GM23338 (cell line): ENCODE results near the gene SNAP47. TPM values are rescaled to one million over a fixed set of nuclear protein-coding genes. Genes with fewer than 3 reads are reported as not detected.

Experiments
- ATAC-seq: fragments of 200-7000 bp; cut with Tn5 transposase; 3 replicates; pipeline ENCODE4 v1.9.1; 2020
- DNase-seq: peaks from one replicate; pipeline ENCODE4 v3.0.0-alpha.2; 2015; ENCODE audit warnings: low spot score
- H2AFZ ChIP-seq: fragments of 200-600 bp; sonication (generic); 2 replicates; pipeline ENCODE4 v1.8.0; 2016; ENCODE audit warnings: antibody characterized with exemption, mild to moderate bottlenecking, moderate library complexity
- H3F3A ChIP-seq: fragments of 200-600 bp; sonication (generic); replicated peaks from 2 replicates; pipeline ENCODE4 v1.8.0; 2017; ENCODE audit warnings: antibody characterized with exemption, mixed run types, low read depth
- H3K27ac ChIP-seq: fragments of 200-600 bp; sonication (generic); 2 replicates; pipeline ENCODE4 v1.6.1; 2016; ENCODE audit warnings: low read depth
- H3K27me3 ChIP-seq: fragments of 200-600 bp; sonication (generic); 2 replicates; pipeline ENCODE4 v1.8.0; 2016; ENCODE audit warnings: mild to moderate bottlenecking, mixed run types, moderate library complexity; ENCODE audit not compliant: insufficient read depth
- H3K36me3 ChIP-seq: fragments of 200-600 bp; sonication (generic); 2 replicates; pipeline ENCODE4 v1.8.0; 2016; ENCODE audit warnings: mild to moderate bottlenecking; ENCODE audit not compliant: insufficient read depth
- H3K4me1 ChIP-seq: fragments of 200-600 bp; sonication (generic); 2 replicates; pipeline ENCODE4 v1.8.0; 2016; ENCODE audit warnings: mild to moderate bottlenecking, moderate library complexity; ENCODE audit not compliant: insufficient read depth
- H3K4me2 ChIP-seq: fragments of 200-600 bp; sonication (generic); 2 replicates; pipeline ENCODE4 v1.7.1; 2017; ENCODE audit warnings: mixed run types
- H3K4me3 ChIP-seq: fragments of 200-600 bp; sonication (generic); 2 replicates; pipeline ENCODE4 v1.6.1; 2016; ENCODE audit warnings: mixed run types
- H3K79me2 ChIP-seq: fragments of 200-600 bp; sonication (generic); replicated peaks from 2 replicates; pipeline ENCODE4 v1.8.0; 2017; ENCODE audit warnings: mild to moderate bottlenecking; ENCODE audit not compliant: insufficient read depth
- H3K9me2 ChIP-seq: fragments of 200-600 bp; sonication (generic); 2 replicates; pipeline ENCODE4 v1.8.0; 2017; ENCODE audit not compliant: insufficient read depth
- H4K20me1 ChIP-seq: fragments of 200-600 bp; sonication (generic); replicated peaks from 2 replicates; pipeline ENCODE4 v1.8.0; 2017; ENCODE audit warnings: mild to moderate bottlenecking; ENCODE audit not compliant: insufficient read depth
- H3K27ac Mint-ChIP-seq: 2 replicates; pipeline ENCODE4 v1.8.0; 2020; ENCODE audit warnings: inconsistent platforms, mild to moderate bottlenecking, moderate library complexity, mixed read lengths
- H3K27me3 Mint-ChIP-seq: 3 replicates; pipeline ENCODE4 v1.8.0; 2022; ENCODE audit warnings: low read depth, mild to moderate bottlenecking, moderate library complexity, mixed read lengths, inconsistent platforms; ENCODE audit not compliant: insufficient read depth, poor library complexity
- H3K36me3 Mint-ChIP-seq: 3 replicates; pipeline ENCODE4 v1.8.0; 2021; ENCODE audit warnings: low read depth, mild to moderate bottlenecking, inconsistent platforms, moderate library complexity, mixed read lengths
- H3K4me1 Mint-ChIP-seq: 3 replicates; pipeline ENCODE4 v1.8.0; 2020; ENCODE audit warnings: mild to moderate bottlenecking, inconsistent platforms, mixed read lengths
- H3K4me3 Mint-ChIP-seq: 3 replicates; pipeline ENCODE4 v1.8.0; 2021; ENCODE audit warnings: moderate library complexity, mild to moderate bottlenecking, inconsistent platforms, mixed read lengths
- H3K9me3 Mint-ChIP-seq: 3 replicates; pipeline ENCODE4 v1.8.0; 2020; ENCODE audit warnings: moderate library complexity, mild to moderate bottlenecking, inconsistent platforms, mixed read lengths
- CREB1 ChIP-seq: fragments of 250-450 bp; sonication (Bioruptor Pico); IDR thresholded peaks from 2 replicates; pipeline ENCODE4 v1.5.0; 2020; ENCODE audit warnings: low read depth, mild to moderate bottlenecking, moderate library complexity
- JUNB ChIP-seq: IDR thresholded peaks from one replicate; pipeline ENCODE4 v1.6.1; 2016; ENCODE audit warnings: antibody characterized with exemption; ENCODE audit not compliant: unreplicated experiment
- NANOG ChIP-seq: IDR thresholded peaks from 2 replicates; pipeline ENCODE4 v1.6.1; 2016; ENCODE audit warnings: antibody characterized with exemption, borderline replicate concordance
- POLR2AphosphoS5 ChIP-seq: IDR thresholded peaks from 2 replicates; pipeline ENCODE4 v1.6.1; 2016; ENCODE audit warnings: antibody characterized with exemption, low read depth
- REST ChIP-seq: IDR thresholded peaks from one replicate; pipeline ENCODE4 v1.6.1; 2018; ENCODE audit warnings: antibody characterized with exemption; ENCODE audit not compliant: unreplicated experiment
- ZNF114 ChIP-seq: fragments of 250-450 bp; sonication (Bioruptor Pico); IDR thresholded peaks from 2 replicates; pipeline ENCODE4 v1.5.0; 2020; ENCODE audit warnings: mild to moderate bottlenecking, moderate library complexity
- ZNF462 ChIP-seq: fragments of 250-450 bp; sonication (Bioruptor Pico); IDR thresholded peaks from 2 replicates; pipeline ENCODE4 v1.5.0; 2020; ENCODE audit warnings: mild to moderate bottlenecking, moderate library complexity
- polyA plus RNA-seq: library from polyadenylated mRNA; unstranded; fragments of >200 nt; fragmentation: Nextera tagmentation; extraction: Ambion mirVana; gene quantifications from 2 replicates; pipeline ENCODE4 v1.2.1, GENCODE V29; 2016
- total RNA-seq: library from RNA; depleted of rRNA; stranded (reverse); fragments of >200 nt; shearing (Covaris generic); gene quantifications from 2 replicates; pipeline ENCODE4 v1.2.3, GENCODE V29; 2014
- TF ChIP-seq, protein P1 (sequence below): IDR thresholded peaks from 2 replicates; pipeline ENCODE4 v1.6.1; 2016; ENCODE audit warnings: antibody characterized with exemption

Gene SNAP47
- total and polyA plus RNA-seq, 2 experiments from 2014 or later = 19.5 to 51.8 TPM

DNA sequence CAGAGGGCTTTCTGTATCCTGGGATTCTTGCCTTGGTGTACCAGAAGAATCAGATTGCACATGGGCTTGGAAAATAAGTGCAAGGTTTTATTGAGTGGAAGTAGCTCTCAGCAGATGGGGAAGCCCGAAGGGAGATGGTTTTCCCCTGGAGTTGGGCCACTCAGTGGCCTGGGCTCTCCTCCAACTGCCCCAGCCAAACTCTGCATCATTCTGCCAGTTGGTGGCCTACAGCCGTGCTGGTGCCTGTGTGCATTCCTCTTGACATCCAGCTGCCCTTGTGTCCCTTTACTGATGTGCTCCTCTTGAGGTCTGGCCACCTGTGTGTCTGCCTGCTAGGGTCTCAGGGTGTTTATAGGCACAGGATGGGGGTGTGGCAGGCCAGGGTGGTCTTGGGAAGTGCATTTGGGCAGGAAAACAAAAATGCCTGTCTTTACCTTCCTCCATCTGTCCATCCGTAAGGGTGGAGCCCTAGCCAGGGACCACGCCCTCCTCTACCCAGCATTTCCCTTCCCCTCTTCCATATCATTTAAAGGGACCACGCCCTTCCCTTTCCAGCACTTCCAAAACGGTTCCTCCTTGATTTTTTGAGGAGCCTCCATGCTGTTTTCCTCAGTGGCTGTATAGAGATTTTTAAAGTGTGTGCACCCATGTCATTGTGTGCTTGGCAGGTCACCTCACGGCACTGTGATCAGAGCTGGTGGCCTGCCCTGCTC, 18.9 kb downstream of the SNAP47 start:
- ATAC-seq (no peak), DNase-seq (no peak)
- no peak overlapping the region for H3K27ac Mint-ChIP-seq

More for the DNA sequence above, 18.9 kb downstream of the SNAP47 start:
- Histone ChIP-seq H4K20me1 (peaks cover 20% of the 10 kb centered on the region), H3K79me2 (peaks cover 74% of the 10 kb centered on the region), H3K27ac (no peak overlapping the region), H3K9me2 (no peaks in the 10 kb centered on the region), H3K4me3 (no peak overlapping the region), H3K4me1 (no peaks in the 10 kb centered on the region), H2AFZ (no peak overlapping the region), H3K27me3 (no peaks in the 10 kb centered on the region), H3K36me3 (no peaks in the 10 kb centered on the region), H3F3A (no peaks in the 10 kb centered on the region), H3K4me2 (no peak overlapping the region)
- H3K27me3 Mint-ChIP-seq = peaks cover 1% of the 10 kb centered on the region
- H3K36me3 Mint-ChIP-seq = peaks cover 10% of the 10 kb centered on the region; the same call in 2 of the 3 replicates
- H3K9me3 Mint-ChIP-seq = no peaks in the 10 kb centered on the region
- no peaks in the 10 kb centered on the region for H3K4me1 Mint-ChIP-seq
- no peak overlapping the region for H3K4me3 Mint-ChIP-seq
- TF ChIP-seq, protein P1, sequence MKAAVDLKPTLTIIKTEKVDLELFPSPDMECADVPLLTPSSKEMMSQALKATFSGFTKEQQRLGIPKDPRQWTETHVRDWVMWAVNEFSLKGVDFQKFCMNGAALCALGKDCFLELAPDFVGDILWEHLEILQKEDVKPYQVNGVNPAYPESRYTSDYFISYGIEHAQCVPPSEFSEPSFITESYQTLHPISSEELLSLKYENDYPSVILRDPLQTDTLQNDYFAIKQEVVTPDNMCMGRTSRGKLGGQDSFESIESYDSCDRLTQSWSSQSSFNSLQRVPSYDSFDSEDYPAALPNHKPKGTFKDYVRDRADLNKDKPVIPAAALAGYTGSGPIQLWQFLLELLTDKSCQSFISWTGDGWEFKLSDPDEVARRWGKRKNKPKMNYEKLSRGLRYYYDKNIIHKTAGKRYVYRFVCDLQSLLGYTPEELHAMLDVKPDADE = no peak
- TF ChIP-seq ZNF114 (CRISPR knock-in tag) (no peak), ZNF462 (CRISPR knock-in tag) (no peak), NANOG (no peak), REST (no peak), CREB1 (CRISPR knock-in tag) (no peak), POLR2AphosphoS5 (no peak), JUNB (no peak)
